ENCODE measurements around the gene CLEC2D.
"Not testable (repeated sequence)": the region's sequence is repeated elsewhere in the genome, so short reads cannot be mapped to it uniquely, and the experiment has no call there.

Gene CLEC2D

GRCh38 chr12:9700606-9700956, 31.1 kb downstream of the CLEC2D start:
- DNase-seq: no peak

GRCh38 chr12:9701380-9702154, 32.1 kb downstream of the CLEC2D start:
- DNase-seq: peak; percentile 75

DNA sequence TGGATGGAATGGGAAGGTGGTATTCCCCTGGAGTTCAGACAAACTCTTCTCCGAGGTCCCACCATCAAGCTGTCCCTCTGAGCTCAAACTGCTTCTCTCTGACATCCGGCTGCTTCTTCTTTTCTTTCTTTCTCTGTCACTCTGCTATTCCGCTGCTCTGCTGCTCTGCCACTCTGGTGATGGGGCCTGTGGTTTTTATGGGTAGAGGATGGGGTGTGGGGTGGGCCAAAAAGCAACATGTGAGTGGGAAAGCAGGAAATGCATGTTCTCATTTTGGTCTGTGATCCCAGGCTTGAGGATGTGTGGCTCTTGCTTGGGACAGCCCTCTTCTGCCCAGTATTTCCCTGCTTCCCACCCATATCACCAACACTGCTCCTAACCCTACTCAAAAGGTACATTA, 32.7 kb downstream of the CLEC2D start:
- DNase-seq: no peak

DNA sequence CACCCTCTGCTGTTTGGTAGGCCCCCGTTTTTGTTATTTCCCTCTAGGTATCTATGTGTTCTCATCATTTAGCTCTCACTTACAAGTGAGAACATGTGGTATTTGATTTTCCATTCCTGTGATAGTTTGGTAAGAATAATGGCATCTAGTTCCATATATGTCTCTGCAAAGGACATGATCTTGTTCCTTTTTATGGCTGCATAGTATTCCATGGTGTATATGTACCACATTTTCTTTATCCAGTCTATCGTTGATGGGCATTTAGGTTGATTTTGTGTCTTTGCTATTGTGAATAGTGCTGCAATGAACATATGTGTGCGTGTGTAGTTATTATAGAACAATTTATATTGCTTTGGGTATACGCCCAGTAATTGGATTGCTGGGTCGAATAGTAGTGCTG, 35.0 kb downstream of the CLEC2D start:
- DNase-seq: not testable (repeated sequence)

DNA sequence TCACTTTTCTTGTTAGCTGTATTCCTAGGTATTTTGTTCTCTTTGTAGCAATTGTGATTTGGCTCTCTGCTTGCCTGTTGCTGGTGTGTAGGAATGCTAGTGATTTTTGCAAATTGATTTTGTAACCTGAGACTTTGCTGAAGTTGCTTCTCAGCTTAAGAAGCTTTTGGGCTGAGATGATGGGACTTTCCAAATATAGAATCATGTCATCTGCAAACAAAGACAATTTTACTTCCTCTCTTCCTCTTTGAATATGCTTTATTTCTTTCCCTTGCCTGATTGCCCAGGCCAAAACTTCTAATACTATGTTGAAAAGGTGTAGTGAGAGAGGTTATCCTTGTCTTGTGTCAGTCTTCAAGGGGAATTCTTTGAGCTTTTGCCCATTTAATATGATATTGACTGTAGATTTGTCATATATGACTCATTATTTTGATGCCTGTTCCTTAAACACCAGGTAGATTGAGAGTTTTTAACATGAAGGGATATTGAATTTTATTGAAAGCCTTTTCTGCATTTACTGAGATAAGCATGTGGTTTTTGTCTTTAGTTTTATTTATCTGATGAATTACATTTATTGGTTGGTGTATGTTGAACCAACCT, 36.7 kb downstream of the CLEC2D start:
- no peak for DNase-seq

DNA sequence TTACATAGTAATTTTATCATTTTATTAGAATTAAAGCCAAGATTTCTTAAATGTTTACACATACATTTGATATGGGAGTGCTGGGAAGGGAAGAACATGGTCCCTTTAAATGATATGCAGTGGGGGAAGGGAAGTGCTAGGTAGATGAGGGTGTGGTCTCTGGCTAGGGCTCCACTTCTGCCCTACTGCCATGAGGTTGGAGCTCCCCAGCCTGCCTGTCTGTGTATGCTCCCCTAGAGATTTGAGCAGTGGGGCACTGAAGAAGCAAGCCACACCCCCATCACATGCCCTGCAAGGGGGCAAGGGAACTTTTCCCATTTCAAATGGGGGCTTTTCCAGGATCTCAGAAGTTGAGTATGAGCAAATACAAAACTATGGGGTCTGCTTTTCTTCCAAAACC, 37.8 kb downstream of the CLEC2D start:
- no peak for DNase-seq

- DNase-seq: peak; percentile 79
Measured at GRCh38 chr12:9707864-9708808, 38.6 kb downstream of the CLEC2D start.

GRCh38 chr12:9708853-9709252, 39.3 kb downstream of the CLEC2D start:
- no peak for DNase-seq

DNA sequence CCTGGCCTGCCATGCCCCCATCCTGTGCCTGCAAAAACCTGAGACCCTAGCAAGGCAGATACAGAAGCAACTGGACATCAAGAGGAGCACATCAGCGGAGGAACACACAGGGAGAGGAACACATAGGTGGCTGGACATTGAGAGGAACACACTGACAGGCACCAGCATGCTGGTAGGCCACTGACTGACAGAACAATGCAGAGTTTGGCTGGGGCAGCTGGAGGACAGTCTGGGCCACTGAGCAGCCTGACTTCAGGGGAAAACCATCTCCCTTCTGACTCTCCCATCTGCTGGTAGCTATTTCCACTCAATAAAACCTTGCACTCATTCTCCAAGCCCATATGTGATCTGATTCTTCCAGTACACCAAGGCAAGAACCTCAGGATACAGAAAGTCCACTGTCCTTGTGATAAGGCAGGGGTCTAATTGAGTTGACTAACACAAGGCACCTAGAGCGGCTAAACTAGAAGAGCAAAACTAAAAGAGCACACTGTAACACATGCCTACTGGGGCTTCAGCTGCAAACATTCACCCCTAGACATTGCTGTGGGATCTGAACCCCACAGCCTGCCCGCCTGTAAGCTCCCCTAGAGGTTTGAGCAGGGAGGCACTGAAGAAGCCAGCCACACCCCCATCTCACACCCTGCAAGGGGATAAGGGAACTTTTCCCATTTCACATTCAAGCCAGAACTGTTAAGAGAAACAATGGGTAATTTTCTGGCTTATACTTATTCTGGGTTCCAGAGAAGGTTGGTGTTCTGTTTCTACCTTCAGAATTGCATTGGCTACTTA, 41.3 kb downstream of the CLEC2D start:
- no peak for DNase-seq

GRCh38 chr12:9711664-9712063, 42.2 kb downstream of the CLEC2D start:
- DNase-seq: no peak

- DNase-seq: not testable (repeated sequence)
Measured at GRCh38 chr12:9713032-9713558, 43.6 kb downstream of the CLEC2D start.

DNA sequence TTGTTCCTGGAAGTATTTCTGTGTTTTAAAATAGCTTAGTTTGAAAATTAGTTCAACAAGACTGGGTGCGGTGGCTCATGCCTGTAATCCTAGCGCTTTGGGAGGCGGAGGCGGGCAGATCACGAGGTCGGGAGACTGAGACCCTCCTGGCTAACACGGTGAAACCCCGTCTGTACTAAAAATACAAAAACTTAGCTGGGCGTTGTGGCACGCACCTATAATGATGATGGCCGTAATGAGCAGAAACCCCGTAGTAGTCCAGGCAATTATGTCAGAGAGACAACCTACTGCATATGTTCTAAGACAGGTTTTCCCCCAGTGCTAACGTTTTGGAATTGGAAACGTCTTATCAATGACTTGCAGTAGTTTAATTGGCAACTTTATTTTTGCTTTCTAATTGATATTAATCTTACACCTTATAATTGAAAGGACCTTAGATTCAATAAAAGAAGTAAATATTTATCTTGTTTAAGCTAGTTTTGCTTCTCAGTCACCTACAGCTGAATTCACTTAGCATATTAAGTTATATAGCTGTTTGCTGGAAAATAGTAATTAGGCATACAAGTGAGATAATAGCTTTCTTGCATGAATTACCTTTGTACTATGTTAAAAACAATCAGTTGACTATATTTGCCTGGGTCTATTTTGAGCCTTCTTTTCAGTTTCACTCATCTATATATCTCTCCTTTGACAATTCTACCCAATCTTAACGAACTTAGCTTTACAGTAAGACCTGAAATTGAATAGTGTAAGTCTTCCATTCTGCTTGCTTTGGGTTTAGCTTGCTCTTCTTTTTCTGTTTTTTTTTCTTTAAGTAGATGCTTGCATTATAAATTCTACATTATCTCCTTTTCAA, 47.8 kb downstream of the CLEC2D start:
- DNase-seq: no peak

GRCh38 chr12:9718968-9719367, 49.5 kb downstream of the CLEC2D start:
- no peak for DNase-seq

DNA sequence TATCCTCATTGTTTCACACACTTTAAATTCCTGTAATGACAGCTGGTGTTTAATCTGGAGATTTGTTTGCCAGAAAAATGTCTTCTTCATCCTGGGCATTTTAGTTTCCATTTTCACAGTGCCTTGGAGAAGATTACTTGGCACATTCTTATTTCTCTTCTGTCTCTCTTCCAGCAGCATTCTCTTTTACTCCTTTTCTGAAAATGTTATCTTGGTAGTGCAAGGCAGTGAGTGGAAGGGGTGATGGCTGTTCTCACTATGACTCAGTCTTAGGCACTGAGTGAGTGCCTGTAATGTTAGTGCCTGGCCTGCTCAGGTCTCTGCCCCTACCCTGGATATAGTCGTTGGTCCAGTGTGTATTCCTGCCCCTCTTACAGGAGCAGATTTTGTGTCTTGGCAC, 50.3 kb downstream of the CLEC2D start:
- DNase-seq: no peak

DNA sequence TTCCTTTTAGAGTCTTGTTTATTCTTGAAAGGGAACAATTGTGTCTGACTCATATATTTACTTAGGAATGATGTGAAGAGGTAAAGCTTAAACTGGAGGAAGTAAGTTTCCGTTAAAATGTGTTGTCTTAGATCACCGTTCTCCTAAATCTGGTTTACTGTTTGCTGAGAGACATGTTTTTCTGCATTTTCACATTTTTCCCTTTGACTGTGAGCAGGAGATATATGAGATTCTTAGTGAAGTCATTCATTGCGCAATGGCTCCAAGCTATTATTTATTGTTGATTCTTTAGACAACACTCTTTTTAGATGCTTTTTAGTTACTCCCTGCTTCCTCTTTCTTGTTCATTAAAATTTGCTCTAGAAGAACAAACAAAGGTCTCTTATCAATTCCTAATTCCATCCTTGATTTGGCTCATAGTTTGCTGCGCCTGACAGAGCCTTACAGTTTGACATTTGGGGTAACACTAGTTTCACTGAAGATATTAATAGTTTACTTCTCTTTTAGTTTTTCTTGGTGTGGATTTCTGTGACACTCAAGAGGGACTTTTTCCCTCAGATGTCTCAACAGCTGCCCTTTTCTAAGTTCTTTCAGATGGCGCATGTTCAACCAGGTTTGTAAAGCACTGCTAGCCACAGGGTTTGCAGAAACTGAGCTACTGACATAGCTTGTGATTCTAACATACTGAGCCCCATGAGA, 52.0 kb downstream of the CLEC2D start:
- no peak for DNase-seq

DNA sequence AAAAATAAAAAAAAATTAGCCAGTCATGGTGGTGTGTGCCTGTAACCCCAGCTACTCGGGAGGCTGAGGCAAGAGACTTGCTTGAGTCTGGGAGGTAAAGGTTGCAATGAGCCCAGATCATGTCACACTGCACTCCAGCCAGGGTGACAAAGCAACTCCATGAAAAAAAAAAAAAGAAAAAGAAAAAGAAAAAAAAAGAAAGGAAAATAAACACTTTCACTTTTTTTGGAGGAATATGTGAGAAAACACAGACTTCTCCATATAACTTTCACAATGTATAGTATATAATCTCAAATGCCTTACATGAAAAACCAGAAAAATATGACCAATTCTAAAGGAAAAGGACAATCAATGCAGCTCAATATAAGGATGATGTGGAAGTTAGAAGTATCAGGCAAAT, 54.5 kb downstream of the CLEC2D start:
- no peak for DNase-seq

DNA sequence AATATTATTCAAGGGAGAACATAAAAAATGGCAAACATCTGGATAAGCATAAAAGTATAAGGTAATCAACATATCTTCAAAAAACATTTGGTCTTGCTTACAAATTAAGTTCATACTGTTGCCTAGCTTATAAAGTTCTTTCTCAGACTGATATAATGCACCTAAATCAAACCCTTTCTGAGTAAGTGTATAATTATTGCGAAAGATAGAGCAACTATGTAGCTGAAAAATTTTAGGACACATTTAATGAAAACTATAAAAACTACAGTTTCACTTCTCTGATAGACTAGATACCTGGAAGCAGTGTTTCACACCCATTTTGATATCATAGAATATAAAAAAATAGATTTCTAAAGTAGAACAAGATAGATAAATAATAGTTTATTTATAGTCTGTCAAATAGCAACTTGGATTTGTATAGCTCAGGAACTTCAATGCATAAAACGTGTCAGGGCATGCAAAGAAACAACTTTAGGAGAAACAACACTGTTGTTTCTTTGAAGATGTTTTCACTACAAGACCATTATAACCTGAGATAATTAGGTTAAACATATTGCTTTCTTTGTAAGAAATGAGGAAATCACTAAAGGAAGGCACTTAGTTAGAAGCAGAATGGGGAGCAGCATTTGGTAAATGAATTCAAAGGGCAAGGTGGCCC, 55.8 kb downstream of the CLEC2D start:
- DNase-seq: no peak

DNA sequence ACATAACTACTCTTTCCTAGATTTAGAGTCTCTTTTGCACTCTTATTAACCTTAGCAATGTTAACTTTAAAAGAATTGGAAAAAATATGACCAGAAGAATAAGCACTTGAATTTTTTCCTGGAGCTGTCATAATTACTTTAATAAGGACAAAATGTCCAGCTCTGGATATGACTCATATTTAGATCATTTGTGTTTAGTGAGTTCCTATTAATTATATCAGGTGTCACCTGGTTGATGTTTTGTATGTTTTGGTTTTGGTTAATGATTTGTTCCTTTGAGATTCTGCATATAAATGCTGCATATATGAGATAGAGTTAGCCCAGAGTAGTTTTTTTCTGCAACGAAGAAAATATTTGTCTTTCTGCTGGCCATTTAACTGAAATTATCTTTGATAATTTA, 58.3 kb downstream of the CLEC2D start:
- DNase-seq: no peak

DNA sequence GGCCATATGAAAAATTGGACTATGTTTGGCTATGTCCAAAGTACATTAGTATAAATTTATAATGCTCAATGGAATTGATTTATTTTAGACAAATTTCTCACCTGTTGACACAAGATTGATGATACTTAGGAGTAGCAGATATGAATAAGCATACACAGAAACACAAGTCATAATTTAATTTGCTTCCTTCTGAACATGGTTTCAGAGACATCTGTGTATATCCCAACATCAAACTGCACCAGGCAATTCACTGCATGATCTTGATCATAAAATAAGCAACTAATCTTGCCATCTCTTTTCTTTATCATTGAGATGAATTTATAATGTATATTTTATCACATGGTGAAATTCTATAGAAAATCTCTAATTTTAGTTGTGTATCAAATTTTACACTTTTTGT, 59.6 kb downstream of the CLEC2D start:
- DNase-seq: no peak

DNA sequence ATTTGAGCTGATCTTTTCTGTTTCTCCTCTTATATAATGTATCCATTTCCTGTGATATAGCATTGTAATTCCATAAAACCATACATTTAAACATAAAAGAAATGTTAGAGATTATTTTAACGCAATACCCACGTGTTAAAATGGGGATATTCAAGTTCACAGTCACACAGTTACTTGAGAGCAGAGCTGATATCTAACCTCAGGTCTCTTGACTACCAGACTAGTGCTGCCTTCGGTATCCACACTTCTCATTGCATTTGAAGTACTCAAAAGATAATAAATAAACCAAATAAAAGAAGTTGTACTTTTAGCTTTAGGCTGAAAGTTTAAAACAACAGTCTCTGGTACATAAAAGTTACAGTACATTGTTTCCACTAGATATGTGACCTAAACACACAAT, 60.5 kb downstream of the CLEC2D start:
- no peak for DNase-seq

Data from activated CD8-positive, alpha-beta memory T cell treated with anti-CD3 and anti-CD28 coated beads for 24 hours (primary cell).